GM23338 (cell line): ENCODE measurements around the gene SIRPB1. TPM values are rescaled to one million over a fixed set of nuclear protein-coding genes. Genes with fewer than 3 reads are reported as not detected.

Source experiments
- ATAC-seq: fragments of 200-7000 bp; cut with Tn5 transposase; 3 replicates; pipeline ENCODE4 v1.9.1; 2020
- DNase-seq: peaks from one replicate; pipeline ENCODE4 v3.0.0-alpha.2; 2015; ENCODE audit warnings: low spot score
- H2AFZ ChIP-seq: fragments of 200-600 bp; sonication (generic); 2 replicates; pipeline ENCODE4 v1.8.0; 2016; ENCODE audit warnings: antibody characterized with exemption, mild to moderate bottlenecking, moderate library complexity
- H3F3A ChIP-seq: fragments of 200-600 bp; sonication (generic); replicated peaks from 2 replicates; pipeline ENCODE4 v1.8.0; 2017; ENCODE audit warnings: antibody characterized with exemption, mixed run types, low read depth
- H3K27ac ChIP-seq: fragments of 200-600 bp; sonication (generic); 2 replicates; pipeline ENCODE4 v1.6.1; 2016; ENCODE audit warnings: low read depth
- H3K27me3 ChIP-seq: fragments of 200-600 bp; sonication (generic); 2 replicates; pipeline ENCODE4 v1.8.0; 2016; ENCODE audit warnings: mild to moderate bottlenecking, mixed run types, moderate library complexity; ENCODE audit not compliant: insufficient read depth
- H3K36me3 ChIP-seq: fragments of 200-600 bp; sonication (generic); 2 replicates; pipeline ENCODE4 v1.8.0; 2016; ENCODE audit warnings: mild to moderate bottlenecking; ENCODE audit not compliant: insufficient read depth
- H3K4me1 ChIP-seq: fragments of 200-600 bp; sonication (generic); 2 replicates; pipeline ENCODE4 v1.8.0; 2016; ENCODE audit warnings: mild to moderate bottlenecking, moderate library complexity; ENCODE audit not compliant: insufficient read depth
- H3K4me2 ChIP-seq: fragments of 200-600 bp; sonication (generic); 2 replicates; pipeline ENCODE4 v1.7.1; 2017; ENCODE audit warnings: mixed run types
- H3K4me3 ChIP-seq: fragments of 200-600 bp; sonication (generic); 2 replicates; pipeline ENCODE4 v1.6.1; 2016; ENCODE audit warnings: mixed run types
- H3K79me2 ChIP-seq: fragments of 200-600 bp; sonication (generic); replicated peaks from 2 replicates; pipeline ENCODE4 v1.8.0; 2017; ENCODE audit warnings: mild to moderate bottlenecking; ENCODE audit not compliant: insufficient read depth
- H3K9me2 ChIP-seq: fragments of 200-600 bp; sonication (generic); 2 replicates; pipeline ENCODE4 v1.8.0; 2017; ENCODE audit not compliant: insufficient read depth
- H4K20me1 ChIP-seq: fragments of 200-600 bp; sonication (generic); replicated peaks from 2 replicates; pipeline ENCODE4 v1.8.0; 2017; ENCODE audit warnings: mild to moderate bottlenecking; ENCODE audit not compliant: insufficient read depth
- H3K27ac Mint-ChIP-seq: 2 replicates; pipeline ENCODE4 v1.8.0; 2020; ENCODE audit warnings: inconsistent platforms, mild to moderate bottlenecking, moderate library complexity, mixed read lengths
- H3K27me3 Mint-ChIP-seq: 3 replicates; pipeline ENCODE4 v1.8.0; 2022; ENCODE audit warnings: low read depth, mild to moderate bottlenecking, moderate library complexity, mixed read lengths, inconsistent platforms; ENCODE audit not compliant: insufficient read depth, poor library complexity
- H3K36me3 Mint-ChIP-seq: 3 replicates; pipeline ENCODE4 v1.8.0; 2021; ENCODE audit warnings: low read depth, mild to moderate bottlenecking, inconsistent platforms, moderate library complexity, mixed read lengths
- H3K4me1 Mint-ChIP-seq: 3 replicates; pipeline ENCODE4 v1.8.0; 2020; ENCODE audit warnings: mild to moderate bottlenecking, inconsistent platforms, mixed read lengths
- H3K4me3 Mint-ChIP-seq: 3 replicates; pipeline ENCODE4 v1.8.0; 2021; ENCODE audit warnings: moderate library complexity, mild to moderate bottlenecking, inconsistent platforms, mixed read lengths
- H3K9me3 Mint-ChIP-seq: 3 replicates; pipeline ENCODE4 v1.8.0; 2020; ENCODE audit warnings: moderate library complexity, mild to moderate bottlenecking, inconsistent platforms, mixed read lengths
- CREB1 ChIP-seq: fragments of 250-450 bp; sonication (Bioruptor Pico); IDR thresholded peaks from 2 replicates; pipeline ENCODE4 v1.5.0; 2020; ENCODE audit warnings: low read depth, mild to moderate bottlenecking, moderate library complexity
- JUNB ChIP-seq: IDR thresholded peaks from one replicate; pipeline ENCODE4 v1.6.1; 2016; ENCODE audit warnings: antibody characterized with exemption; ENCODE audit not compliant: unreplicated experiment
- NANOG ChIP-seq: IDR thresholded peaks from 2 replicates; pipeline ENCODE4 v1.6.1; 2016; ENCODE audit warnings: antibody characterized with exemption, borderline replicate concordance
- POLR2AphosphoS5 ChIP-seq: IDR thresholded peaks from 2 replicates; pipeline ENCODE4 v1.6.1; 2016; ENCODE audit warnings: antibody characterized with exemption, low read depth
- ZNF114 ChIP-seq: fragments of 250-450 bp; sonication (Bioruptor Pico); IDR thresholded peaks from 2 replicates; pipeline ENCODE4 v1.5.0; 2020; ENCODE audit warnings: mild to moderate bottlenecking, moderate library complexity
- ZNF331 ChIP-seq: fragments of 250-450 bp; sonication (Bioruptor Pico); IDR thresholded peaks from 2 replicates; pipeline ENCODE4 v1.5.0; 2020; ENCODE audit warnings: low read depth, mild to moderate bottlenecking, moderate library complexity
- polyA plus RNA-seq: library from polyadenylated mRNA; unstranded; fragments of >200 nt; fragmentation: Nextera tagmentation; extraction: Ambion mirVana; gene quantifications from 2 replicates; pipeline ENCODE4 v1.2.1, GENCODE V29; 2016
- total RNA-seq: library from RNA; depleted of rRNA; stranded (reverse); fragments of >200 nt; shearing (Covaris generic); gene quantifications from 2 replicates; pipeline ENCODE4 v1.2.3, GENCODE V29; 2014
- TF ChIP-seq, protein P1 (sequence below): IDR thresholded peaks from one replicate; pipeline ENCODE4 v1.6.1; 2018; ENCODE audit warnings: antibody characterized with exemption; ENCODE audit not compliant: unreplicated experiment
- TF ChIP-seq, protein P2 (sequence below), 2 experiments: fragments of 200-600 bp in 1 of 2; sonication (generic) in 1 of 2; conservative IDR thresholded peaks; 2 replicates each; pipeline versions ENCODE4 v1.5.1 to v1.6.1; 2016 to 2017; ENCODE audit warnings: antibody characterized with exemption in 2 of 2, low read depth in 2 of 2, mild to moderate bottlenecking in 2 of 2, moderate library complexity in 1 of 2
- TF ChIP-seq, protein P3 (sequence below): IDR thresholded peaks from 2 replicates; pipeline ENCODE4 v1.6.1; 2016; ENCODE audit warnings: antibody characterized with exemption

The SIRPB1 gene
- total and polyA plus RNA-seq, 2 experiments from 2014 or later, result not detected

DNA sequence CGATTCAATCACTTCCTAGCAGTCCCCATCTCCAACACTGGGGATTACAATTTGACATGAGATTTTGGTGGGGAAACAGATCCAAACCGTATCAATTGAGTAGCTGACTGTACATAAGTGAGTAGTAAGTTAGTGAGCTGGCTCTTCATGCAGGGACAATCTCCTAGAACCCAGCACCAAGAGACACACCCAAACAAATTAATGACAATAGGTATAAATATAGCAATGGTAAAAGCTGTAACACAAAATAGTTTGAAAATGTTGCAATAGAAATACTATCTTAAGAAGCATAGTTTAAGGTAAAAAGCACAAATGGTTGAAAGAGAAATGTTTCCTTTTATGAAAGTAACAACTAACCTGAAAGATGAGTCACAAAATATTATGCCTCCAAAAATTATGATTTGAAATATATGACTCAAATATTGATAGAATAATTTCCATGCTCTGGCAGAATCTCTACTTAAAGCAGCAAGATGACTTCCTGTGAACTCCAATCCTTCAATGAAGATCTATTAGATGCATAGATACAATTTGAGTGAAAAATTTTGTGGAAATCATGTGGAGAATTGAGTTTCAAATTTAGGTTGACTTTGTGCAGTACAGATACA, 5.4 kb upstream of the SIRPB1 start (continued):
- TF ChIP-seq, protein P1, sequence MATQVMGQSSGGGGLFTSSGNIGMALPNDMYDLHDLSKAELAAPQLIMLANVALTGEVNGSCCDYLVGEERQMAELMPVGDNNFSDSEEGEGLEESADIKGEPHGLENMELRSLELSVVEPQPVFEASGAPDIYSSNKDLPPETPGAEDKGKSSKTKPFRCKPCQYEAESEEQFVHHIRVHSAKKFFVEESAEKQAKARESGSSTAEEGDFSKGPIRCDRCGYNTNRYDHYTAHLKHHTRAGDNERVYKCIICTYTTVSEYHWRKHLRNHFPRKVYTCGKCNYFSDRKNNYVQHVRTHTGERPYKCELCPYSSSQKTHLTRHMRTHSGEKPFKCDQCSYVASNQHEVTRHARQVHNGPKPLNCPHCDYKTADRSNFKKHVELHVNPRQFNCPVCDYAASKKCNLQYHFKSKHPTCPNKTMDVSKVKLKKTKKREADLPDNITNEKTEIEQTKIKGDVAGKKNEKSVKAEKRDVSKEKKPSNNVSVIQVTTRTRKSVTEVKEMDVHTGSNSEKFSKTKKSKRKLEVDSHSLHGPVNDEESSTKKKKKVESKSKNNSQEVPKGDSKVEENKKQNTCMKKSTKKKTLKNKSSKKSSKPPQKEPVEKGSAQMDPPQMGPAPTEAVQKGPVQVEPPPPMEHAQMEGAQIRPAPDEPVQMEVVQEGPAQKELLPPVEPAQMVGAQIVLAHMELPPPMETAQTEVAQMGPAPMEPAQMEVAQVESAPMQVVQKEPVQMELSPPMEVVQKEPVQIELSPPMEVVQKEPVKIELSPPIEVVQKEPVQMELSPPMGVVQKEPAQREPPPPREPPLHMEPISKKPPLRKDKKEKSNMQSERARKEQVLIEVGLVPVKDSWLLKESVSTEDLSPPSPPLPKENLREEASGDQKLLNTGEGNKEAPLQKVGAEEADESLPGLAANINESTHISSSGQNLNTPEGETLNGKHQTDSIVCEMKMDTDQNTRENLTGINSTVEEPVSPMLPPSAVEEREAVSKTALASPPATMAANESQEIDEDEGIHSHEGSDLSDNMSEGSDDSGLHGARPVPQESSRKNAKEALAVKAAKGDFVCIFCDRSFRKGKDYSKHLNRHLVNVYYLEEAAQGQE, result no peak
- TF ChIP-seq ZNF331 (CRISPR knock-in tag), result no peak
- no peak for TF ChIP-seq NANOG
- TF ChIP-seq CREB1 (CRISPR knock-in tag), result no peak
- TF ChIP-seq POLR2AphosphoS5, result no peak
- TF ChIP-seq, protein P2, sequence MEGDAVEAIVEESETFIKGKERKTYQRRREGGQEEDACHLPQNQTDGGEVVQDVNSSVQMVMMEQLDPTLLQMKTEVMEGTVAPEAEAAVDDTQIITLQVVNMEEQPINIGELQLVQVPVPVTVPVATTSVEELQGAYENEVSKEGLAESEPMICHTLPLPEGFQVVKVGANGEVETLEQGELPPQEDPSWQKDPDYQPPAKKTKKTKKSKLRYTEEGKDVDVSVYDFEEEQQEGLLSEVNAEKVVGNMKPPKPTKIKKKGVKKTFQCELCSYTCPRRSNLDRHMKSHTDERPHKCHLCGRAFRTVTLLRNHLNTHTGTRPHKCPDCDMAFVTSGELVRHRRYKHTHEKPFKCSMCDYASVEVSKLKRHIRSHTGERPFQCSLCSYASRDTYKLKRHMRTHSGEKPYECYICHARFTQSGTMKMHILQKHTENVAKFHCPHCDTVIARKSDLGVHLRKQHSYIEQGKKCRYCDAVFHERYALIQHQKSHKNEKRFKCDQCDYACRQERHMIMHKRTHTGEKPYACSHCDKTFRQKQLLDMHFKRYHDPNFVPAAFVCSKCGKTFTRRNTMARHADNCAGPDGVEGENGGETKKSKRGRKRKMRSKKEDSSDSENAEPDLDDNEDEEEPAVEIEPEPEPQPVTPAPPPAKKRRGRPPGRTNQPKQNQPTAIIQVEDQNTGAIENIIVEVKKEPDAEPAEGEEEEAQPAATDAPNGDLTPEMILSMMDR (conservative IDR thresholded peaks at IDR 0.05; ENCODE audit: low read depth in 2 of 2), result no peak
- TF ChIP-seq, protein P3, sequence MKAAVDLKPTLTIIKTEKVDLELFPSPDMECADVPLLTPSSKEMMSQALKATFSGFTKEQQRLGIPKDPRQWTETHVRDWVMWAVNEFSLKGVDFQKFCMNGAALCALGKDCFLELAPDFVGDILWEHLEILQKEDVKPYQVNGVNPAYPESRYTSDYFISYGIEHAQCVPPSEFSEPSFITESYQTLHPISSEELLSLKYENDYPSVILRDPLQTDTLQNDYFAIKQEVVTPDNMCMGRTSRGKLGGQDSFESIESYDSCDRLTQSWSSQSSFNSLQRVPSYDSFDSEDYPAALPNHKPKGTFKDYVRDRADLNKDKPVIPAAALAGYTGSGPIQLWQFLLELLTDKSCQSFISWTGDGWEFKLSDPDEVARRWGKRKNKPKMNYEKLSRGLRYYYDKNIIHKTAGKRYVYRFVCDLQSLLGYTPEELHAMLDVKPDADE, result no peak
- TF ChIP-seq ZNF114 (CRISPR knock-in tag), result no peak
- TF ChIP-seq JUNB, result no peak

GRCh38 chr20:1623501-1624205, 3.8 kb upstream of the SIRPB1 start:
- Histone ChIP-seq H4K20me1 (no peaks in the 10 kb centered on the region), H3K36me3 (no peaks in the 10 kb centered on the region), H3K27ac (no peak overlapping the region), H3K4me1 (peaks cover 4% of the 10 kb centered on the region; the same call in 1 of the 2 replicates), H3K9me2 (peaks cover 8% of the 10 kb centered on the region), H3K27me3 (no peaks in the 10 kb centered on the region), H3K4me2 (0 out of 2 replicates have a peak overlapping the region, but pooled peaks have one; percentile 23), H2AFZ (peak overlapping the region; percentile 77), H3K4me3 (no peak overlapping the region), H3F3A (no peaks in the 10 kb centered on the region), H3K79me2 (no peaks in the 10 kb centered on the region)
- DNase-seq (no peak), ATAC-seq (no peak)
- peaks cover 3% of the 10 kb centered on the region; the same call in 1 of the 3 replicates for H3K9me3 Mint-ChIP-seq
- H3K36me3 Mint-ChIP-seq, result no peaks in the 10 kb centered on the region
- H3K27me3 Mint-ChIP-seq, result peaks cover 2% of the 10 kb centered on the region
- H3K27ac Mint-ChIP-seq, result no peak overlapping the region
- H3K4me1 Mint-ChIP-seq, result peaks cover 18% of the 10 kb centered on the region
- no peak overlapping the region for H3K4me3 Mint-ChIP-seq
- TF ChIP-seq NANOG (no peak), CREB1 (CRISPR knock-in tag) (no peak), ZNF331 (CRISPR knock-in tag) (no peak)
- TF ChIP-seq, protein P1, result no peak
